ENCODE results near the gene SELPLG.

SELPLG gene

DNA sequence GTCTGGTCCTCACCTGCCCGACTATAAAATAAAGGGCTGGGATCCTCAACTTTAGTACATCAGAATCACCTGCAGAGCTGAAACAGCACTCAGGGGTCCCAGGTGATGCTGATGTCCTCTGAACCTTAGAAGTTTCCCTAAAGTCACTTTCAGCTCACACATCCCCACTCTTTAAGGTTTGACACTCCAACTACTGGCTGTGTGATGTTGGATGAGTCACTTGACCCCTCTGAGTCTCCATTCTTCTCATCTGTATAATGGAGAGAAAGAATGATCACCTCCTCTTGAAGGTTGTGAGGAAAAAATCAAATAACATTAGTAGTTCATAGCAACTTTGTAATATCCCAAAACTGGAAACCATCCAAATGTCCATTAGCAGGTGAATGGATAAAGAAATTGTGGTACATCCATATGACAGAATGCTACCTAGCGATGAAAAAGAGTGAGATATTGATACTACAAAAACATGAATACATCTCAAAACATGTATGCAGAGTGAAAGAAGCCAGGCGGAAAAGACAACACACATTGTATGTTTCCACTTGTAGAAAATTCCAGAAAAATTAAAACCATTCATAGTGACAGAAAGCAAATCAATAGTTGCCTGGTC lies 49.1 kb downstream of the SELPLG start:
- Histone ChIP-seq H3K4me3 (no peak overlapping the region), H3K27ac (no peak overlapping the region)
- no peak for DNase-seq (ENCODE audit: low spot score)
- TF ChIP-seq, protein P1, sequence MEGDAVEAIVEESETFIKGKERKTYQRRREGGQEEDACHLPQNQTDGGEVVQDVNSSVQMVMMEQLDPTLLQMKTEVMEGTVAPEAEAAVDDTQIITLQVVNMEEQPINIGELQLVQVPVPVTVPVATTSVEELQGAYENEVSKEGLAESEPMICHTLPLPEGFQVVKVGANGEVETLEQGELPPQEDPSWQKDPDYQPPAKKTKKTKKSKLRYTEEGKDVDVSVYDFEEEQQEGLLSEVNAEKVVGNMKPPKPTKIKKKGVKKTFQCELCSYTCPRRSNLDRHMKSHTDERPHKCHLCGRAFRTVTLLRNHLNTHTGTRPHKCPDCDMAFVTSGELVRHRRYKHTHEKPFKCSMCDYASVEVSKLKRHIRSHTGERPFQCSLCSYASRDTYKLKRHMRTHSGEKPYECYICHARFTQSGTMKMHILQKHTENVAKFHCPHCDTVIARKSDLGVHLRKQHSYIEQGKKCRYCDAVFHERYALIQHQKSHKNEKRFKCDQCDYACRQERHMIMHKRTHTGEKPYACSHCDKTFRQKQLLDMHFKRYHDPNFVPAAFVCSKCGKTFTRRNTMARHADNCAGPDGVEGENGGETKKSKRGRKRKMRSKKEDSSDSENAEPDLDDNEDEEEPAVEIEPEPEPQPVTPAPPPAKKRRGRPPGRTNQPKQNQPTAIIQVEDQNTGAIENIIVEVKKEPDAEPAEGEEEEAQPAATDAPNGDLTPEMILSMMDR (IDR thresholded peaks at IDR 0.05) = no peak

DNA sequence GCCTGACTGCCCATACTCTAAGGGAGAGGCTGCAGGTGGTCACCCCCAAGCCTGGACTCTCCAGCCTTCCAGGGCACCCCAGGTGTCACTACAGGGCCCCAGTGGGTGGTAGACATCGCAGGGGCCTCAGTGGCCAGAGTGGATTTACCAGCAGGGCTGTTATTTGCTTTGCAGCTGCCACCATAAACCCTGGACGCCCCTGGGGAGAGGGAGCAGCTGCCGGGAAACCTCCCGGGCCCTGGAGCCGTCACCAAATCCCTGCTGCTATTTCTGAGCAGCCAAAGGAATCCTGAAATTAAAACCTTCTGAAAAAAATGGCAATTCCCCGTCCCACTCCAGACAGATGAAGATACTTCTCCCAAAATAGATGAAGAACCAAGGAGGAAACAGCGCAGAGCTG lies 49.7 kb downstream of the SELPLG start:
- no peak for DNase-seq (ENCODE audit: low spot score)
- no peak overlapping the region for H3K4me3 ChIP-seq
- TF ChIP-seq, protein P1 (IDR thresholded peaks at IDR 0.05) = no peak
- no peak overlapping the region for H3K27ac ChIP-seq

DNA sequence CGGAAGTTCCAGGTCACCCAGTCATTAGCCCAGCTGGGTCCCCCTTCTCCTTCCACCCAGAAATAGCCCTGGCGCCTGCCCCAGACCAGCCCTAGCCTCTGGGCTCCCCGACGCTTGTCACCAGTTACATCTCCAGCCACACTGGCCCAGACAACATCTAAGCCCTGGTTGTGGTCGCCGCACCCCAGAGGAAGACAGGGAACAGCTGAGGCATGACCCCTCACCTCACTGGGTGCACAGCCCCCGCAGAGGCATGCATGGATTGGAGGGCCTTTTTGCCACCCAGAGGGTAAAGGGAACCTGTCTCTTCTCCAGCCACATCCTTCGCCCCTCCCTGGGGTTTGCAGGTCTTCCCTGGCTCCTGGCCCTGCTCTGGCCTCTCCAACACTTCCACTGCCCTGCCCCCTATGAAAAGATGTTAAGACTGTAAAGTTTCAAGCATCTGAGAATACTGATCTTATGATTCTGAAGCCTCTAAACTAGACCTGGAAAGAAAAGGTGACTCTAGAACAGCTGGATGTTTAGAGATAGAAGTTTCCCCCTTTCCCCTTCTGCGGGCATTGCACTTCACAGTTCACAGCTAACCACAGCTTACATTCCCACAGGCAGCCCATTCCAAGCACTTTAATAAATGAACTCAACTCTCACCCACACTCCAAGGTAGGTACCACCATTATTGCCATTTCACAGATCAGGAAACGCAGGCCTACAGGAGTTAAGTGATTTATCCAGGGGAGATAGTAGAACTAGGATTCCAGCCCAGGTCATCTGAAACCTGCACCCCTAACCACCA lies 50.5 kb downstream of the SELPLG start:
- TF ChIP-seq, protein P1 (IDR thresholded peaks at IDR 0.05) = no peak
- no peak for DNase-seq (ENCODE audit: low spot score)
- H3K4me3 ChIP-seq = no peak overlapping the region
- no peak overlapping the region for H3K27ac ChIP-seq

DNA sequence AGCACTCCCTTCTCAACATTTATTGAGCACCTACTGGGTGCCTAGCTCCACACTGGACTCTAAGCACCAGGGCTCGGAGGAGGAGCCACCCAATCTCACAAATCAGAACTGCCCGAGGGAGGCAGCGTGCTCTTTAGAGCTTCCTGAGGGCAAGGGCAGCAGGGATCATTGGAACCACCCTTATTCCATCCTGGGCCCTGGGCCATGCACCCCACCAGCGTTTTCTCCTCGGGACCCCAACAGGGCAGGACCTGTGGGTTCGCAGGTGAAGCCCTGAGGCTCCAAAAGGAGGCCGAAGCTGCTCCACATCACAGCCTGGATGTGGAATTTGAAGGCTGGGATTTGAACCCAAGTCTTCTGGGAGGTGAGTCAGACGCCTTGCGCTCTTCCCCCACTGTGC lies 51.2 kb downstream of the SELPLG start:
- no peak overlapping the region for H3K4me3 ChIP-seq
- TF ChIP-seq, protein P1 (IDR thresholded peaks at IDR 0.05) = no peak
- DNase-seq (ENCODE audit: low spot score) = no peak
- no peak overlapping the region for H3K27ac ChIP-seq

DNA sequence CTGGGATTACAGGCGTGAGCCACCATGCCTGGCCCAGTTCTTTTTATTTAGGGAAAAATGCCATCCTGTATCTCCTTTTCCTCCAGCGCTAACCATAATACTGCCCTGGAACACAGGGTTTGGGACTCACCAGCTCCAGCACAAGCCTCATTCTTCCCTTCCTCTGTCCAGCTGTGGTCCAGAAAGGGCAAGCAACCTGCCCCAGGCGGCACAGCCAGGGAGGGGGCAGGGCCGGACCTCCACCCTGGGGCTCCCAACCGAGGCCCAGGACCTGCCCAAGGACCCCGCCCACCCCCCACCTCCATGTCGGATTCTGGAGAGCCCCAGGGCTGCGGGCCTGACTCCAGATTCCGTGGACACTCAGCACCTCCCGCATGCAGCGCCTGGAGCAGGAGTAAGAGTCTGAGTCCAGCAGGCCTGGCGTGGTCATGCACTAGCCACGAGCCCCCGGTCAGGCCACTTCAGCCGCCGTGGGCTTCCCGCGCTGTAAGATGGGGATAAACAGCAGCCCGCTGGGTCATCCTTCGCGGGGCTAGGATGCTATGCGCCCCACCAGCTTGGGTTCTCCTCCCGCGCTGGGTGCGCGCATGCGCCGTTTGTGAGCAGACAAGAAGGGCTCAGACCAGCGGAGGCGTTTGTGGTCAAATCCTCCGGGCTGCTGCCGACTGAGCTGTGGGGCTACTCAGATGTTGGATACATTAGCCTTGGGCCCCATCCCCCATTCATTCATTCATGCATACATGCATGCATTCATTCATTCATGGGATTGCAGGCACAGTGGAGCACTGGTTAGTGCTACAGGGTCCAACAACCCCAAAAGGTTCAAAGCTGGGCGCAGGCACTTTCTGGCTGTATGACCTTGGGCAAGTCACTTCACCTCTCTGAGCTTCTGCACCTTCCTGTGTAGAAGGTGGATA lies 52.1 kb downstream of the SELPLG start:
- TF ChIP-seq, protein P1 (IDR thresholded peaks at IDR 0.05) = no peak
- Histone ChIP-seq H3K4me3 (no peak overlapping the region), H3K27ac (no peak overlapping the region)
- DNase-seq (ENCODE audit: low spot score) = no peak

DNA sequence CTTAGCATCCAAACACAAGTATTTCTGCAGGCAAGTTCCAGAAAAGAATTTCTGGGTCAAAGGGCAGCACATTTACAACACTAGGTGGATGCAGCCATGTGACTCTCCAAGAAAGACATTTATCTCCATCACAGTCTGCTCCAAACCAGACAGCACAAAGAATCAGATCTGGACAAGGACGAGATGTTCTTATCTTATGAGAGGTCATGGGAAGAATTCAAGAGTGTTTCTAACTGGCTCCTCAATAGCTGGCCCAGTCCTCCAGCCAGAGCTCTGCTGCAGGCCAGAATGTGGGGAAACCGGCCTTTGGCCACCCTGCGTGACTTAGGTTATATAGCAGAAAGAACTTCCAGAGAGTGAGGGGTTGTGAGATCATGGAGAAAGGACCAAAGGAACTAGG lies 53.2 kb downstream of the SELPLG start:
- Histone ChIP-seq H3K4me3 (no peak overlapping the region), H3K27ac (no peak overlapping the region)
- TF ChIP-seq, protein P1 (IDR thresholded peaks at IDR 0.05) = no peak
- DNase-seq (ENCODE audit: low spot score) = no peak

All from coronary artery (tissue), 2 donors.